GM12865 (cell line): ENCODE data around the gene HIPK2.
A peak's percentile ranks its signal among the peaks of the same experiment; 100 is the strongest.

Source experiments
- DNase-seq: peaks from one replicate; pipeline ENCODE4 v3.0.0; 2010; ENCODE audit warnings: low read depth
- H3K4me3 ChIP-seq: 2 replicates; pipeline ENCODE4 v1.5.1; 2011; ENCODE audit warnings: mild to moderate bottlenecking, low read depth, low read length, control low read depth
- CTCF ChIP-seq: IDR thresholded peaks from 2 replicates; pipeline ENCODE4 v1.5.1; 2011; ENCODE audit warnings: low read length, control low read depth, low read depth, inconsistent platforms; ENCODE audit not compliant: insufficient read depth; ENCODE audit errors: missing control alignments

Gene HIPK2

GRCh38 chr7:139757968-139758367 is 19.8 kb downstream of the HIPK2 start:
- no peak for TF ChIP-seq CTCF
- no peak overlapping the region for H3K4me3 ChIP-seq
- DNase-seq = no peak

GRCh38 chr7:139753693-139754111 is 24.1 kb downstream of the HIPK2 start:
- no peak for DNase-seq
- TF ChIP-seq CTCF = no peak
- no peak overlapping the region for H3K4me3 ChIP-seq

DNA sequence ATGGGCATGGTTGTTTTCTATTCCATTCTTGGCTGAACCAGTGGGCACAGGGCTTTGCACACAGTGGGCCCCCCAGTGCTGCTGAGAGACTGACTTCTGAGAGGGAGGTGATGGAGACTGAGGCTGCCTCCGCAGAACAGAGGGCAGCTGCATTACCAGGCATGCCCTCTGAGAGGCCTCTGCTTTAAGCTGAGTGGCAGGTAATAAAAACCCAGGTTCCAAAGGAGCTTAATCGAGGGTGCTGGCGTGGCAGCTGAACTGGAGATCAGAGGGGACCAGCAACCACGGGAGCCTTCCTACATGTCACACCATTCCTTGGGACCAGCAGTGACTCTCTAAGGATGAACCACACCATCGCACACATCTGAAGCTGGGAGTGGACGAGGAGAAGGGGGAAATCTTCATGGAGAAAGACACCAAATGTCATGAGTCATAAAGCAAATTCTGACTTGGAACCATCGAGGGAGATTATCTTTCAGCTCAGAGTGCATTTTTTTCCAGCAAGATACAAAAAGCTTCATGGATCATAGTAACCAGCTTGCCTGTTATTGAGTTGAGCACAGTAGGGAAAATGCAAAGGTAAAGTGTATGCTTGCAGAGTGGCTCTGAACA is 24.6 kb downstream of the HIPK2 start:
- H3K4me3 ChIP-seq = no peak overlapping the region
- no peak for DNase-seq
- TF ChIP-seq CTCF = peak; percentile 5

GRCh38 chr7:139752604-139753003 is 25.2 kb downstream of the HIPK2 start:
- no peak overlapping the region for H3K4me3 ChIP-seq
- TF ChIP-seq CTCF = no peak
- DNase-seq = no peak

DNA sequence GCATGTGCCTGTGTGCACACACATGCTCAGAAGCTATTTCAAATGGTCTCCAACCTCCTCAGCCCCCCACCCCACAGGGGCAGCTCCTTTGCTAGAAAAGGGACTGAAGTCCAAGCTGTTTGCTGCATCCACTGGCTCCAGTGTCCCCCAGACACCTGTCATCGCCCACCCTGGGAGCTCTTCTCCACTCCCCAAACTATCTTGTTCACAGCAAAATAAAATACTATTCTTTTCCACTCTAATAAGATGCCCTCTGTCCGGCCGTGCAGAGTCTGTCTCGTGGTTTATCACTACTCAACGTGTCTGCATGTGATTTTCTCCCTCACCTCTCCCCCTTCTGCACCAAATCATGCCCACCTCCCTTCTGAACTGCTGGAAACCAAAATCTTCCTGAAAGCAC is 25.6 kb downstream of the HIPK2 start:
- no peak overlapping the region for H3K4me3 ChIP-seq
- no peak for DNase-seq
- no peak for TF ChIP-seq CTCF

- DNase-seq = no peak
- no peak for TF ChIP-seq CTCF
- H3K4me3 ChIP-seq = no peak overlapping the region
Observed at GRCh38 chr7:139750459-139751095, 27.2 kb downstream of the HIPK2 start.

DNA sequence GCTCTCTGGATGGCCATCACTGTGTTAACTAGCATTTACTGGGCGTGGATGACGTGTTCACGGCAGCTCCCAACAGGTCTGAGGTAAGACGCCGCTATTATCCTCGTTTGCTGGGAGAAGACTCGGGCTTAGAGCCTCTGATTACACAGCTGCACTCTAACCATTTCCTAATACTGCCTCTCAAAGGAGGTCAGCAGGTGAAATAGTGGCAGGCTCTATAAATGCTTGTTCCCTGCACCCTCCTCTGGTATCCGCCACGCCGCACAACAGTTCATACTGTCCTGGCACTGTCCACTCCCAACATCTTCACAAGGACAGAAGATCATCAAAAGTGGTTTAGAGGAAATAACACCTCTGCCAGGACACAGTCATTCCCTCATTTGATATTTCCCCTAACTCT is 28.3 kb downstream of the HIPK2 start:
- TF ChIP-seq CTCF = no peak
- no peak for DNase-seq

More for the DNA sequence above, 28.3 kb downstream of the HIPK2 start:
- H3K4me3 ChIP-seq = no peak overlapping the region
